ENCODE data around the gene MN1. TPM values are rescaled to one million over a fixed set of nuclear protein-coding genes. Genes with fewer than 3 reads are reported as not detected.

Gene MN1
- polyA plus RNA-seq, 1 donor from 2014 or later: not detected

GRCh38 chr22:27835446-27835845 lies 33.9 kb upstream of the MN1 start:
- peaks cover 0 to 9% (median 3%) of the 10 kb centered on the region in 3 donors for H3K9me3 Mint-ChIP-seq
- no peak overlapping the region for H3K27ac Mint-ChIP-seq
- peaks cover 0 to 1% (median 0%) of the 10 kb centered on the region in 3 donors for H3K4me1 Mint-ChIP-seq
- H3K27me3 Mint-ChIP-seq: no peaks in the 10 kb centered on the region
- H3K36me3 Mint-ChIP-seq: peaks cover 4% of the 10 kb centered on the region
- H3K4me3 Mint-ChIP-seq: no peak overlapping the region

DNA sequence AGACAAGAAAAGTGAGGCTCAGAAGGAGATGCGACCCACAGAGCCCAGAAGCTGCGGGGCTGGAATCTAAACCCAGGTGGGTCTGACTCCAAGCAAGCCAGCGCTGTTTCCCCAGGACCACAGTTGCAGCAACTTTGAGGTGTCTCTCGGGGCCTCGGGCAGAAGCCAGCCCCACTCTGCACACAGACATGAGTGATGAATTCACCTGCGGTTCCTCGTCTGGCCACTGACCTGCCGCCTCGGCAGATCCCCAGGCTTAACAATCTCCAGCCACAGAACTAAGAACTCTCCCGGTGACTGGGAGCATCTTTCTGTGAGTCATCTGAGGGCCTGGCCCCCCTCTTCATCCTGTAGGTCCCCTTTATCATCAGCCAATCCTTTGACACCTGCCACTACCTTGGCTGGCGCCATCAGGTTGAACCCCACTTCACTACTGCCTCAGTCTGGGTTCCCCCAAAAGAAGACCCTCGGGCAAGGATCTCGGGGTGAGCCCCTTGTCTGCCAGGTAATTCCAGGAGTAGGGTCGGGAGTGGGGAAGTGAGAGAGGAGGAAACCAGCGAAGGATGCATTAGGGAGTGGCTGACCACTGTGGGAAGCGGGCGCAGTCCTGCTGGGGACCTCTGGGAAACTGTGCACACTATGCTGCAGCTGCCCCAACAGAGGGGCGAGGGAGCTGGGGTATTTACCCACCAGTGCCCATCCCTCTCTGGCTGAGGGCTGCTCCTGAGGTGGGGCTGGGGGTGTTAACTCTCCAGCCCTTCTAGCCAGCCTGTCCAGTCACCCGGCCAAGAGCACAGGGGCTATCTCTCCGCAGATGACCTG lies 33.0 kb upstream of the MN1 start:
- Mint-ChIP-seq H3K27me3 (no peaks in the 10 kb centered on the region), H3K9me3 (peaks cover 0 to 9% (median 3%) of the 10 kb centered on the region in 3 donors), H3K4me3 (no peak overlapping the region), H3K4me1 (peaks cover 0 to 1% (median 0%) of the 10 kb centered on the region in 3 donors), H3K36me3 (peaks cover 4% of the 10 kb centered on the region), H3K27ac (no peak overlapping the region)

DNA sequence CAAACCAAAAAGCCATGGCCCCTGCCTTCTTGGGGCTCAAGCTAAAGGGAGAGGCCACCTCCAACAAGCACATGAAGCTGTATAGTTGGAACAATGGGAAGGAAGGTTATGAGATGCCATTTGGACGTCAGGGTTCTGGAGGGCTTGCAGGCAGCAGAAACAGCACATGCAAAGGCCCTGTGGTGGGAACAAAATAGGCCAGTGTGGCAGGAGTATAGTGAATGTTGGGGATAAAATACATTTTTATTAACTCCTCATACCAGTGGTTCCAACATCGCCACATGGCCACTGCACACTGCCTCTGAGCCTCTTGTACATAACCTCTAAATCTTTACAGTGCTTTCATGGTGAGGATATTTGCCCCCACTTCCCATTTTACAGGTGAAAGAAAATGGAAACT lies 32.2 kb upstream of the MN1 start:
- no peak overlapping the region for H3K27ac Mint-ChIP-seq
- H3K9me3 Mint-ChIP-seq: peaks cover 0 to 9% (median 3%) of the 10 kb centered on the region in 3 donors
- no peak overlapping the region for H3K4me3 Mint-ChIP-seq
- H3K36me3 Mint-ChIP-seq: peaks cover 4% of the 10 kb centered on the region
- no peaks in the 10 kb centered on the region for H3K27me3 Mint-ChIP-seq
- peaks cover 0 to 1% (median 0%) of the 10 kb centered on the region in 3 donors for H3K4me1 Mint-ChIP-seq

DNA sequence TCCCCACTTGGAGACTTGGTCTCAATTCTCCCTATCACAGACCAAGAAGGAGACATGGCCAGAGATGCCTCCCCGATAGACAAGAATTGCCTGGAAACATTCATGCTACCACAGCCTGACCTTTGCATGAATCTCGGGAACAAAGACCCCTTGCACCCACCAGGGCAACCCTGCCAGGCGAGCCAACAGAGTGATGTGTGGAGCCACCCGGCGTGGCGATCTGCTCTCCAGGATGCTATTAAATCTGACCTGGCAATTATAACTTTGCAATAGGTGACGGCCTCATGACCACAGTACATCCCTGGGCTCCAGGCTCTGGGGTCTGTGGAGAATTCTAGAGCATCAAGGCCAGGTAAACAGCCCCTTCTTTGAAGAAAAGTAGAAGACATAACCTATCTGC lies 31.1 kb upstream of the MN1 start:
- H3K4me1 Mint-ChIP-seq: peaks cover 0 to 1% (median 0%) of the 10 kb centered on the region in 3 donors
- H3K4me3 Mint-ChIP-seq: no peak overlapping the region
- peaks cover 0 to 6% (median 0%) of the 10 kb centered on the region in 3 donors for H3K9me3 Mint-ChIP-seq
- no peak overlapping the region for H3K27ac Mint-ChIP-seq
- H3K36me3 Mint-ChIP-seq: peaks cover 4% of the 10 kb centered on the region
- H3K27me3 Mint-ChIP-seq: no peaks in the 10 kb centered on the region

- Mint-ChIP-seq H3K27me3 (no peaks in the 10 kb centered on the region), H3K4me1 (peaks cover 0 to 1% (median 0%) of the 10 kb centered on the region in 3 donors), H3K36me3 (peaks cover 6% of the 10 kb centered on the region), H3K27ac (no peak overlapping the region), H3K4me3 (no peak overlapping the region), H3K9me3 (peaks cover 0 to 4% (median 0%) of the 10 kb centered on the region in 3 donors)
Measured at GRCh38 chr22:27829620-27830019, 28.1 kb upstream of the MN1 start.

DNA sequence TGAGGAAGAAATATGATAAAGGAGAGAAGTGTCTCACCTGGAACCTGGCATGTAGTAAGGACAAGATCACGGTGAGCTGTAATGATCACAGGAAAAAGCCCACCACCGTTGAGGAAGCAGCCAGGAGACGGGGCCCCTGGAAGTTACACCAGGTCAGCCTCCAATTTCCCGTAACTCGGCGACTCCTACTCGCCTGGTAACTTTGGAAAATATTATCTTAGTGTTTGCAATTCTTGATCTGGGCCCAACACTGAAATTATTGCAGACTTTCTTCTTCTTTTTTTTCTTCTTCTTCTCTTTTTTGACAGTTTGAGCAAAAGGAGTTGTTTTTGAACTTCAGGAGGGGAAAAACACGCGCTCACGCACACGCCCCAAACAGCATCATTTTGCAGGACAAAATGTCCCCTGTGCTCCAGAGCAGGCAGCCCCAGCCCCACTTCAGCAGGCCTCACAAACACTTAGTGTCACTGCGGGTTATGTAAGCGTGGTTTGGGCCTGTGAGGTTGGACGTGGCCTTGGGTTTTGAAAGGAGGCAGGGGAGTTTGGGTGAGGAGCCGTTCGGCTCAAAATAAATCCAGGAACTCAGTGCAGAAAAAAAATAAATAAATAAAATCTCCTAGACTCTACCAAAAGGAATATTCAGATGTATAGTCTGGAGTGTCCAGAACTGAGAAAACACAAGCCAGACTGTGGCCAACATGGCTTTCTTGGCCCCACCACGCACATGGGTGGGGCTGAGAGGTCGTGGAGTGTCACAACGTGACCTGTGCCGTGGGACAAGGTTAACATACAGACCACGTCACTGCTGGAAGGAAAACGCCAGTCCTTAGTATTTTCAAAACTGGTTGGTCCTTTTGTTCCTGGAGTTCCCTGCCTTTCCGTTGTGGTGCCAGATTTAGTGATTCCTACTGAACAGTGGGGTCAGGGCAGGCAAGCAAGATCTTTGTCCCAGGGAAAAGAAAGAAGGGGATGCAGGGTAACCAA lies 26.3 kb upstream of the MN1 start:
- Mint-ChIP-seq H3K27me3 (no peaks in the 10 kb centered on the region), H3K27ac (peak overlapping the region in 1 of 3 donors; percentile 53), H3K9me3 (peaks cover 0 to 4% (median 0%) of the 10 kb centered on the region in 3 donors), H3K4me1 (peaks cover 0 to 1% (median 0%) of the 10 kb centered on the region in 3 donors), H3K36me3 (peaks cover 11% of the 10 kb centered on the region), H3K4me3 (no peak overlapping the region)

DNA sequence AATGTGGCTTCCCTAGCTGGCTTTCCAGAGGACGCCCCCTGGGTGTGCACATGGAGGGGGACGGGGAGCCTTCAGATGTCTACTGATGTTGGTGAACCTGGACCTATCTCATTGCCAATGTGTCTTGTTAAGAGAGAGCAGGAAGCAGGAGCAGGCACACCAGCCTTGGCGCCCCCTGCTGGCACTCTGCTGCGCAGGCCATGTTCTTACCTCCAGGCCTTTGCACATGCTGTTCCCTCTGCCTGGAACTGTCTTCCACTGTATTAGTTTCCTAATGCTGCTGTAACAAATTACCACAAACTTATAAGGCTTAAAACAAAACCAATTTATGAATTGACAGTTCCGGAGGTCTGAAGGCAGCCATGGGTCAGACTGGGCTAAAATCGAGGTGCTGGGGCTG lies 23.6 kb upstream of the MN1 start:
- Mint-ChIP-seq H3K4me1 (no peaks in the 10 kb centered on the region), H3K4me3 (no peak overlapping the region), H3K9me3 (peaks cover 0 to 4% (median 0%) of the 10 kb centered on the region in 3 donors), H3K27me3 (no peaks in the 10 kb centered on the region), H3K36me3 (peaks cover 8% of the 10 kb centered on the region), H3K27ac (no peak overlapping the region)

GRCh38 chr22:27823221-27823620 lies 21.7 kb upstream of the MN1 start:
- Mint-ChIP-seq H3K4me1 (no peaks in the 10 kb centered on the region), H3K36me3 (peaks cover 8% of the 10 kb centered on the region), H3K27ac (no peak overlapping the region), H3K9me3 (peaks cover 0 to 4% (median 0%) of the 10 kb centered on the region in 3 donors), H3K4me3 (no peak overlapping the region), H3K27me3 (no peaks in the 10 kb centered on the region)

DNA sequence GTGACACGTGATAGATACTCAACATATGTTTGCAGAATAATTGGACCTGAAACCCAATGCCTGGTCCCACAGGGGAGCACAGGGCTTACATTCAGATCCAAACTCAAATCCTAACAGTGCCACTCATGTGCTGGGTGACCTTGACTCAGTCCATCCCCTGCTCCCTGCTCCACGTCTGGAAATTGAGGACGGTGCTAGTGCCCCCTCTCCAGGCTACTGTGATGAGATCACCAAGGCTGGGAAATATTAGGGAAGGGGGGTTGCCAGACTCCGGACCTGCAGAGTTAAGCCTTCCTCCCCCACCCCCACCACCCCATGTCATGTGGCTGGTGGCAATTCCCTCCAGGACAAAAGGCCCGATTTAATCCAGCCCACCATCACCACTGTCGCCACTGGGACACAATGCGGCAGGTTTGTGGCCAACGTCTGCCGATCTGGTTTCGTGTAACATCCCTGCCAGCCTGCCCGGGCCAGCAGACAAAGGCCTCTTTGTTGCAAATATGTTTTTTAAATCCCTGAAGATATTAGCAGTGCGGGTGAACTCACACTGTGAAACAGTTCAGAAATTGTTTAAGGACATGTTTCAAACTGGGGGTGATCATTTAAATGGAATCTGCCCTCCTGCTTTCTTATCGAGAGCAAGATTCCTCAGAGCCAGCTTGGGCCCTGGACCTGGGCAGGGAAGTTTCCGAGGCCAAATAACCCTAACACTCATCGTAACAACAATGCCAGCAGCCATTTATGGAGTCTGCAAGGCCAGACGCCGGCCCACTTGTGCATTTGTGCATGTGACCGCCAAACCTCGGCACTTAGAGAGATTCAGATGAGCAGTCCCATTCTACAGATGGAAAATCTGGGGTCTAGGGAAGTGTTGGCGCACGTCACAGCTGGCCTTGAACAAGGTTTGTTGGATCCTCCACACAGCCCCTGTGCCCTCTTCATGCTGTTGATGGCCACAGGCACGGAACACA lies 19.6 kb upstream of the MN1 start:
- Mint-ChIP-seq H3K9me3 (peaks cover 0 to 6% (median 0%) of the 10 kb centered on the region in 3 donors), H3K36me3 (peaks cover 8% of the 10 kb centered on the region)

DNA sequence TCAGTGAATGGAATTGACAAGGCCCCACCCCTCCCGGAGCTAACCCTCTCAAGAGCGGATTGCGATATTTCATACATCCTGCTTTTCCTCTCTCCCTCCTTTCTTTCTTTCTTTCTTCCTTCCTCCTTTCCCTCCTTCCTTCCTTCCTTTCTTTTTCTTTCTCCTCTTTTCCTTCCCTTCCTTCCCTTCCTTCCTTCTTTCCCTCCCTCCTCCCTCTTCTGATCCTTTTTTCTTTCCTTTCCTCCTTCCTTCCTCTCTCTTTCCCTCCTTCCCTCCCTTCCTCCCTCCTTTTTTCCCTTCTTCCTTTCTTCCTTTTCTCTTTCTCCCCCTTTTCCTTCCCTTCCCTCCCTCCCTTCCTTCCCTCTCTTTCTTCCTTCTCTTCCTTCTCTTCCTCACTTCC lies 15.0 kb upstream of the MN1 start:
- no peak overlapping the region for H3K27ac Mint-ChIP-seq

More for the DNA sequence above, 19.6 kb upstream of the MN1 start:
- Mint-ChIP-seq H3K4me3 (no peak overlapping the region), H3K27me3 (no peaks in the 10 kb centered on the region), H3K4me1 (no peaks in the 10 kb centered on the region), H3K27ac (no peak overlapping the region)

DNA sequence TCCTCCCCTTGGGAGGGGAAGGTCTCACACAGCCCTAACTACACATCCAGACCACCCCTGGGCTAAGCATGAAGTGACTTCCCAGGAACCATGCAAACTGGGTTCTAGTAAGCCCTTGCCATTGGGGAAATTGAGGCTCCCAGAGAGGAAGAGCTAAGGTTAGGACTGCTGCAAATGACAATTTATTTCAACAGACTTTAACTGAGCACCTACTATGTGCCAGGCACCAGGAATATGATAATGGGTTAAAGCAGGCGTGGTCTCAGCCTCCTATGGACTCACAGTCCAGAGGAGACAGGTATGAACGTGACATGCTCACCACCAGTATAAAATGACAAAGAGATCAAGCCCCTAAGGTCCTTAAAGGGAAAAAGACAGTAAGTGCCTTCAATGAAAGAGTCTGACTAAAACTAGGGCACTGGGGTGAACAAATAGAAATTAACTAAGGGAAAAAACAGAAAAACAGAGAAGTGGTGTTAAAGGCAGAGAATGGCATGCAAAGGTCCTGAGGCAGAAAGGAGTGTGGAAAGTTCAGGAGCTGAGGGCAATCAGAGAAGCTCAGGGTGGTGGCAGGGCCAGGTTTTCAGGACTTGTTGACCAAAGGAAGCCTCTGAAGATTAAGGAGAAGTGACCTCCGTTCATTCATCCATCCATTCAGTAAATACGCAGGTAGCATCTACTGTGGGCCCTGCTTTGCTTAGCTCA lies 14.4 kb upstream of the MN1 start:
- peaks cover 8% of the 10 kb centered on the region for H3K27me3 Mint-ChIP-seq
- H3K9me3 Mint-ChIP-seq: peaks cover 0 to 4% (median 2%) of the 10 kb centered on the region in 3 donors
- H3K36me3 Mint-ChIP-seq: no peaks in the 10 kb centered on the region
- peak overlapping the region in 1 of 4 donors; percentile 47 for H3K4me3 Mint-ChIP-seq
- H3K4me1 Mint-ChIP-seq: no peaks in the 10 kb centered on the region
- peak overlapping the region in 1 of 3 donors; percentile 24 for H3K27ac Mint-ChIP-seq

More for the DNA sequence above, 15.0 kb upstream of the MN1 start:
- peaks cover 0 to 4% (median 2%) of the 10 kb centered on the region in 3 donors for H3K9me3 Mint-ChIP-seq
- no peak overlapping the region for H3K4me3 Mint-ChIP-seq
- peaks cover 5% of the 10 kb centered on the region for H3K27me3 Mint-ChIP-seq
- no peaks in the 10 kb centered on the region for H3K4me1 Mint-ChIP-seq
- H3K36me3 Mint-ChIP-seq: no peaks in the 10 kb centered on the region

DNA sequence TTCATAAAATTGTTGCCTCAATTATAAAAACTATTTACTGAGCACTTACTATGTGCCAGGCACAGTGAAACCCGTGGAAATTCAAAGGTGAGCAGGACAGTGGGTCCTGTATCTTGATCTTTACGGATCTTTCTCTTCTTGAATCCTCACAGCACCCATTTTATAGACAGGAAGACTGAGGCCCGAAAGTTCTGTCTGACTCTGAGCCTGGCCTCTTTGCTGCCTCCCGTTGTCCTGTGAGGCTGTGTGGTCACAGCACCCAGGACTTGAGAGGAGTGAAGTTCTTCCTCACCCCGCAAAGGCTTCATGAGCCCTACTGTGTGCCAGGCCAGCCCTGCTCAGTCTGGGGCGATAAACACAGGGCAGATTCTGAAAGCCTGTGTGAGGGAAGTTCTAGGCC lies 13.4 kb upstream of the MN1 start:
- Mint-ChIP-seq H3K9me3 (peaks cover 0 to 4% (median 2%) of the 10 kb centered on the region in 3 donors), H3K36me3 (no peaks in the 10 kb centered on the region), H3K4me3 (no peak overlapping the region), H3K27ac (no peak overlapping the region), H3K27me3 (peaks cover 8% of the 10 kb centered on the region), H3K4me1 (no peaks in the 10 kb centered on the region)

DNA sequence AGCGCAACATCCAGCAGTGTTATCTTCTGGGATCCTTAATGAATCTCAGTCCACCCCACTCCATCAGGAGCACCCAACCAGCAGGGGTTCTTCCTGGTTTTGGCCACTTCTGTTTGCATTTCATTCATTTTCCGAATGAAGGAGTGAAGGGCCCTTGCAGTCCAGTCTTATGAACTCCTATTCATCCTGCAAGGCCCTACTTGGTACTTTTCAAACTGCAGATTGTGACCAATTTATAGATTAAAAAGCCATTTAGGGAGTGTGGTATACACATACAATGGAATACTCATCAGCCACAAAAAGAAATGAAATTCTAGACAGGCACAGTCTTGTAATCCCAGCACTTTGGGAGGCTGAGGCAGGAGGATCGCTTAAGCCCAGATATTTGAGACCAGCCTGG lies 10.2 kb upstream of the MN1 start:
- no peak overlapping the region for H3K27ac Mint-ChIP-seq
- H3K36me3 Mint-ChIP-seq: no peaks in the 10 kb centered on the region
- H3K4me3 Mint-ChIP-seq: no peak overlapping the region
- no peaks in the 10 kb centered on the region for H3K4me1 Mint-ChIP-seq
- peaks cover 0 to 4% (median 1%) of the 10 kb centered on the region in 3 donors for H3K9me3 Mint-ChIP-seq
- H3K27me3 Mint-ChIP-seq: peaks cover 10% of the 10 kb centered on the region

All from IgD-negative memory B cell (primary cell).